T-helper 1 cell treated with Interleukin-12 subunit alpha and Interleukin-12 subunit beta and Interleukin-4 antibody, amounts not matched to agents 30 ng/mL and 1 ng/mL, for 36 hours (primary cell): Measurements from ENCODE around the gene MOK. TPM values are rescaled to one million over a fixed set of nuclear protein-coding genes. Genes with fewer than 3 reads are reported as not detected.
"Not testable (repeated sequence)": the region's sequence is repeated elsewhere in the genome, so short reads cannot be mapped to it uniquely, and the experiment has no call there.

ENCODE experiments used
- intact Hi-C: fragments of 100-400 bp; cut with micrococcal nuclease; formaldehyde crosslinking; loops from one replicate; pipeline ENCODE4 v1.15.1; 2024
- total RNA-seq: library from RNA; stranded (reverse); gene quantifications from 2 replicates; pipeline ENCODE4 v1.2.3, GENCODE V29; 2022

MOK gene
- total RNA-seq, 1 donor from 2014 or later: 2.3 TPM

- intact Hi-C loops: loop anchor here (2.0 kb wide), 1 partner anchor 195 kb away; no protein-coding TSS in a partner anchor
These were observed 16.8 kb upstream of the MOK start for GRCh38 chr14:102321456-102322422.

GRCh38 chr14:102320671-102321455, 15.9 kb upstream of the MOK start:
- intact Hi-C loops: loop anchor here (2.0 kb wide), 1 partner anchor 196 kb away; no protein-coding TSS in a partner anchor

GRCh38 chr14:102320033-102320660, 15.2 kb upstream of the MOK start:
- intact Hi-C loops: loop anchor here (2.0 kb wide), 1 partner anchor 197 kb away; no protein-coding TSS in a partner anchor

GRCh38 chr14:102319351-102320032, 14.5 kb upstream of the MOK start, which contains the start of gene ZNF839:
Gene ZNF839 (plus strand): TSS chr14:102319746. CDS start chr14:102319766, 20 bp downstream.
- intact Hi-C loops: loop anchor here (1.0 to 10.0 kb wide), 10 partner anchors 15 to 597 kb away; partner anchors contain the start of genes CINP, DYNC1H1, MOK and TECPR2

DNA sequence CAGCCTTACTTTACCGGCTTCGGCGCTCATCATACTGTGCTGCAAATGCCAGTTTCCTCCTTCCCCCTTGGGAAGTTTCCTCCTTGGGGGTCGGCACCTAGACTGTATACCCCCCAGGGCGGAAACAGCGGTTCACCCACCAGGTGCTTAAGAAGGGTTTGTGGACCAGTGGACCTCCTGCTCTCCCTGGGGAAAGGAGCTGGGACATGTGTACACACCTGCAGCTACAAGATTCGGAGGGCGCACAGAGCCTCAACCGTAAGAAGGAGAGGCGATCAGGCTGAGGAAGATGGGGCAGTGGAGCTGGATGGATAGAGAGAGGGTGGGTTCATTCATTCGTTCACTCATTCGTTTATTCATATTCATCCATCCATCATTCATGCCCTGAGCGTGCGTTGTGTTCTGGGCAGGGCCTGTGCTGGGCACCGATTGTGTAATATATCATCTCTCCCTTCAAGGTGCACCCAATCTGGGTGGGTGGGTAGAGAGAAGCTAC, 13.9 kb upstream of the MOK start:
- intact Hi-C loops: loop anchor here (1.0 to 10.0 kb wide), 9 partner anchors 14 to 597 kb away; partner anchors contain the start of genes CINP, DYNC1H1, MOK and TECPR2

DNA sequence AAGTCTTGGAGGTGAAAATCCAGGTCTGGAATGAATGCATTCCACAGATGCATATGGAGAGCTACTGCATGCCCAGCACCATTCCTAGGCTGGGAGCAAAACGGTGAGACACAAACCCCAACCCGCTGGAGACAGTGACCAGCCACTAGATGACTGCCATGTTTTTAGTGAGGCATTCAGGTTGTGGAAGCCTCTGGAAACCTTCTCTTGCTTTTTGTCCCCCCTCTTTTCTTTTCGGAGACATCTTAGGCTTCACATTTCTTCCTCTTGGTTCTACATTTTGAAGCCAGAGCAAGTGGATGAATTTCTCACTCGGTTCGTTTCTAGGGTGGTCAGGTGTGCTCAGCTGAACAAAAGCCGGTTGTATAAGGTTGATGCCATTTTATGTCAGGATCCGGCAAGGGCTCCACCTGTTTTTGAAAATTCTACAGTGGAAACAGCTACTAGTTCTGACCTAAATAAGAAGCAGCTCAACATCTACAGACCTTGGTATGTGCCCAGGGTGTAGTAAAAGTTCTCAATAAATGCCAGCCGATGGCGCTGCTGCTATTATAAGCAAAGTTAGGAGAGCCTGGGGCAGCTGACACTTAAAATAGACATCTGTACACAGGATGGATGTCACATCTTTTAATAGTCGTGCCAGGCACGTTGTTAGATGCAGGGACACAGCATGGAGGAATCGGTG, 12.7 kb upstream of the MOK start:
- intact Hi-C loops: loop anchor here (2.0 to 10.0 kb wide), 8 partner anchors 13 to 595 kb away; partner anchors contain the start of genes MOK, PPP2R5C, RCOR1 and TRAF3

- intact Hi-C loops: loop anchor here (1.0 to 10.0 kb wide), 7 partner anchors 208 to 595 kb away; partner anchors contain the start of genes PPP2R5C, RCOR1 and TRAF3
These were observed 12.0 kb upstream of the MOK start for GRCh38 chr14:102316743-102317563.

- intact Hi-C loops: loop anchor here (1.0 to 10.0 kb wide), 7 partner anchors 208 to 594 kb away; partner anchors contain the start of genes PPP2R5C, RCOR1 and TRAF3
These were observed 11.4 kb upstream of the MOK start for GRCh38 chr14:102316338-102316742.

GRCh38 chr14:102315121-102315520, 10.2 kb upstream of the MOK start:
- intact Hi-C loops: loop anchor here (2.0 to 10.0 kb wide), 5 partner anchors 228 to 608 kb away; partner anchors contain the start of genes HSP90AA1 and TRAF3

DNA sequence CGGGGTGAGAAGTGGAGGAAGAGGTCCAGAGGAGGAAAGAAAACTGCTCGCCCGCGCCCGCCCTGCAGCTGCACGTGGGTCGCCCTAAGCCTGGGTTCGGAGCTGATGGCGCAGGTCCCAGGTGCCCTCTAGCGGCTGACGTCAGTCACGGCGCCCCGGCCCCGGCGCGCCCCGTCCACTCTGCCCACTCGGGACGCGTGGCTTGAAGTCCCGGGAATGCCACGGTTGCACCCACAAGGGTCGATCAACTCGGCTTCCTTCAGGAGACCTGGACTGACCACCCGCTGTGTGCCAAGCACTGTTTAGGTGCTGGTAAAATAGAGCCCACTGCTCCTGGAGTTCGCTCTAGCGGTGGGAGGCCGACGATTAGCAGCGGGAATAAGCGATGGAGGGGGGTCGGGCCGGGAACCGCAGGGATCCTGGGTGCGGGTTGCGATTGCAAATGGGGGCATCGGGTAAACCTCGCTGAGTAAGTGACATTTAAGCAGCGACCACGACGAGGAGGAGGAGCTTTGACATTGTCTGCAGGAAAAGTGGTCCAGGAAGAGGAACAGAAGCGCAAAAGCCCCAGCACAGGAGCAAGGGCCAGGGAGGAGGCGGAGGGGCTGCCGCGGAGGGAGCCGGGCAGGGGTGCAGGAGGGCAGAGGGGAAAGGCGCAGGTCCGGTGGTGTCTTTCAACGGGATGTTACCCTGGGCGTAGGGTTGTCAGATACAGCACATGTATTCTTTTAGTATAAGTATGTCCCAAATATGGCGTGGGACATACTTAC, 9.5 kb upstream of the MOK start:
- intact Hi-C loops: loop anchor here (1.0 to 10.0 kb wide), 11 partner anchors 9 to 608 kb away; partner anchors contain the start of genes HSP90AA1, MOK, TRAF3 and WDR20

GRCh38 chr14:102303664-102304063, 1.3 kb downstream of the MOK start:
- intact Hi-C loops: loop anchor here (2.0 kb wide), 2 partner anchors 15 to 69 kb away; partner anchors contain the start of gene ZNF839

GRCh38 chr14:102298303-102299070, 6.5 kb downstream of the MOK start:
- intact Hi-C loops: not testable (repeated sequence)

DNA sequence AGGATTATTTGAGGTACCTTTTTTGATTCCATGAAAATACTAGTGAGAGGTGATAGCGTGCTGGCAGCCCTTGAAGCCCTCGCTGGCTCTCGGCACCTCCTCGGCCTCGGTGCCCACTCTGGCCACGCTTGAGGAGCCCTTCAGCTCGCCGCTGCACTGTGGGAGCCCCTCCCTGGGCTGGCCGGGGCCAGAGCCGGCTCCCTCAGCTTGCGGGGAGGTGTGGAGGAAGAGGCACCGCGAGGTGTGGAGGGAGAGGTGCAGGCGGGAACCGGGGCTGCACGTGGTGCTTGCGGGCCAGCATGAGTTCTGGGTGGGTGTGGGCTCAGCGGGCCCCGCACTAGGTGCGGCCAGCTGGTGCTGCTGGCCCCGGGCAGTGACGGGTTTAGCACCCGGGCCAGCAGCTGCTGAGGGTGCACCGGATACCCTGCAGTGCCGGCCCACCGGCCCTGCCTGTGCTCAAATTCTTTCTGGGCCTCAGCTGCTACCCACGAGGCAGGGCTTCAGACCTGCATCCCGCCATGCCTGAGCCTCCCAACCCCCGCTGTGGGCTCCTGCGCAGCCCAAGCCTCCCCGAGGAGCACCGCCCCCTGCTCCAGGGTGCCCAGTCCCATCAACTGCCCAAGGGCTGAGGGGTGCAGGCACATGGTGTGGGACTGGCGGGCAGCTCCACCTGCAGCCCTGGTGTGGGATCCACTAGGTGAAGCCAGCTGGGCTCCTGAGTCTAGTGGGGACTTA, 7.4 kb downstream of the MOK start:
- intact Hi-C loops: no loop called here

GRCh38 chr14:102295270-102295669, 9.7 kb downstream of the MOK start:
- intact Hi-C loops: no loop called here

DNA sequence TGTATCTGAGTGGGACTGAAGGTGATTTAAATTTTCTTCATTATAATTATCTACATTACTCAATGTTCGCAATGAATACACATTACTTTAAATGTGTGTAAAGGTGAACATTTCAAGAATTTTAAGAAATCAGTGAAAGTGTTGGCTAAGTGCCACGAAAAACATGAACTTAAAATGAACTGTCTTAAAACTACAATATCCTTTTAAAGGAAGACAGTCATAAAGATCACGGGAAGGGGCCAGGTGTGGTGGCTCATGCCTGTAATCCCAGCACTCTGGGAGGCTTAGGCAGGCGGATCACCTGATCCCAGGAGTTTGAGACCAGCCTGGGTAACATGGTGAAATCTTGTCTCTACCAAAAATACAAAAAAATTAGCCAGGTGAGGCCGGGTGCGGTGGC, 11.2 kb downstream of the MOK start:
- intact Hi-C loops: no loop called here

- intact Hi-C loops: no loop called here
These were observed 12.5 kb downstream of the MOK start for GRCh38 chr14:102292441-102292840.
